Pancreas (tissue), 10 donors: ENCODE measurements around the gene FOXO1. TPM values are rescaled to one million over a fixed set of nuclear protein-coding genes. Genes with fewer than 3 reads are reported as not detected.
A peak's percentile ranks its signal among the peaks of the same experiment; 100 is the strongest.

Experiments
- ATAC-seq, 4 donors: fragments of 200-7000 bp; cut with Tn5 transposase; one replicate each; pipeline versions ENCODE4 v1.8.0 to v1.9.1; 2020; ENCODE audit warnings: mild to moderate bottlenecking in 4 of 4, moderate library complexity in 4 of 4
- DNase-seq, 6 donors: peaks; one replicate each; pipeline ENCODE4 v3.0.0-alpha.2; 2020
- FAIRE-seq: peaks from 2 replicates; lab custom pipeline; 2012; peaks lifted over from hg19 to GRCh38; lab: Jason Lieb, UNC
- H3K27ac ChIP-seq, 4 donors: fragments of 200-600 bp; sonication (generic); 1 replicate in 3 of 4; 2 replicates in 1 of 4; pipeline versions ENCODE4 v1.5.0 to v1.8.0; 2020
- H3K27me3 ChIP-seq, 4 donors: fragments of 200-600 bp; one replicate each; pipeline ENCODE4 v1.8.0; 2021
- H3K36me3 ChIP-seq, 3 donors: fragments of 200-600 bp; sonication (generic) in 1 of 3; one replicate each; pipeline versions ENCODE4 v1.5.0 to v1.8.0; 2020 to 2021
- H3K4me1 ChIP-seq, 3 donors: fragments of 200-600 bp; one replicate each; pipeline ENCODE4 v1.8.0; 2021
- H3K4me3 ChIP-seq, 4 donors: fragments of 200-600 bp; sonication (generic) in 2 of 4; one replicate each; pipeline versions ENCODE4 v1.5.0 to v1.8.0; 2020 to 2021
- H3K9me3 ChIP-seq, 4 donors: fragments of 200-600 bp; one replicate each; pipeline ENCODE4 v1.8.0; 2021
- CTCF ChIP-seq, 4 donors: fragments of 200-600 bp; sonication (generic) in 3 of 4; IDR thresholded peaks; one replicate each; pipeline versions ENCODE4 v1.5.0 to v1.8.0; 2021; ENCODE audit warnings: antibody characterized with exemption in 4 of 4
- WGBS, 2 donors: extraction: QIAGEN DNeasy Blood & Tissue Kit; methylation state at CpG; one replicate each; pipeline ENCODE4 v1.1.7; 2013; 5-methylcytosine and 5-hydroxymethylcytosine counted together
- intact Hi-C, 3 donors: fragments of 100-400 bp; cut with DNase I; formaldehyde crosslinking; loops; one replicate each; pipeline versions ENCODE4 v1.11.1 to v1.14.2; 2022
- polyA plus RNA-seq, 2 donors: library from polyadenylated mRNA; stranded (reverse); fragments of 200-250 nt; gene quantifications; one replicate each; pipeline ENCODE4 v1.2.3, GENCODE V29; 2013
- total RNA-seq, 6 donors: library from RNA; stranded (reverse); fragmentation: NEBNext Ultra II Directional in 4 of 6; extraction: Animal tissue kit (Norgen Biotek cat#: 25700) in 4 of 6; gene quantifications; one replicate each; pipeline versions ENCODE4 v1.2.1 to v1.2.4, GENCODE V29; 2021 to 2023
- donor health status: healthy with polysubstance abuse.
- donor health status: DM: no; HTN: no; CAD: no; lungs with moderate emphysema.
- donor health status: DM: no; HTN: no; CAD: no.
- donor health status: control.
- donor health status: control.
- donor health status: Bipolar disorder and iron deficiency.
- donor health status: DM: yes; HTN: yes; CAD: no.
- donor health status: DM: no; HTN: no; CAD: no.
- donor health status: DM: no; HTN: no; CAD: no.
- donor health status: DM: yes; HTN: yes; CAD: no.

The FOXO1 gene
- total and polyA plus RNA-seq, 8 donors: 3.8 to 21.9 (median 15.0) TPM

- H3K27ac ChIP-seq: peak overlapping the region in 1 of 4 donors; percentile 20
- ATAC-seq (peak in 2 of 4 donors; percentile 11 to 38), DNase-seq (no peak), FAIRE-seq (no peak)
- H3K36me3 ChIP-seq: no peaks in the 10 kb centered on the region
- no peak overlapping the region for H3K4me3 ChIP-seq
- no peak for TF ChIP-seq CTCF (IDR thresholded peaks at IDR 0.05)
- H3K4me1 ChIP-seq: peaks cover 4 to 31% (median 26%) of the 10 kb centered on the region in 3 donors
- 48 to 66% methylated on average over 3 of the region's 3 CpGs for WGBS, 2 donors
- H3K27me3 ChIP-seq: no peaks in the 10 kb centered on the region
- intact Hi-C loops: loop anchor here in 1 of 3 donors (10.0 kb wide), 1 partner anchor 86 kb away; no protein-coding TSS in a partner anchor
- H3K9me3 ChIP-seq: no peaks in the 10 kb centered on the region
Observed at GRCh38 chr13:40569024-40569350, 97.5 kb downstream of the FOXO1 start.

GRCh38 chr13:40568246-40569023 is 98.0 kb downstream of the FOXO1 start:
- WGBS, 2 donors: 29 to 32% methylated on average over 10 of the region's 10 CpGs
- Histone ChIP-seq H3K27me3 (no peaks in the 10 kb centered on the region), H3K9me3 (no peaks in the 10 kb centered on the region), H3K27ac (peak overlapping the region in 1 of 4 donors; percentile 8), H3K4me1 (peaks cover 4 to 37% (median 32%) of the 10 kb centered on the region in 3 donors), H3K4me3 (no peak overlapping the region), H3K36me3 (no peaks in the 10 kb centered on the region)
- intact Hi-C loops: loop anchor here in 1 of 3 donors (10.0 kb wide), 1 partner anchor 86 kb away; no protein-coding TSS in a partner anchor
- no peak for FAIRE-seq
- TF ChIP-seq CTCF (IDR thresholded peaks at IDR 0.05): no peak
- ATAC-seq: peak in 3 of 4 donors; percentile 7 to 23 (median 17)
- no peak for DNase-seq

- Histone ChIP-seq H3K27me3 (no peaks in the 10 kb centered on the region), H3K4me3 (no peak overlapping the region), H3K9me3 (no peaks in the 10 kb centered on the region), H3K27ac (no peak overlapping the region), H3K36me3 (no peaks in the 10 kb centered on the region), H3K4me1 (peaks cover 4 to 43% (median 35%) of the 10 kb centered on the region in 3 donors)
- ATAC-seq: no peak
- 76 to 86% methylated on average over 2 of the region's 2 CpGs for WGBS, 2 donors
- FAIRE-seq: no peak
- no peak for TF ChIP-seq CTCF (IDR thresholded peaks at IDR 0.05)
- no peak for DNase-seq
- intact Hi-C loops: loop anchor here in 1 of 3 donors (10.0 kb wide), 1 partner anchor 88 kb away; no protein-coding TSS in a partner anchor
Observed at GRCh38 chr13:40566811-40567210, 99.6 kb downstream of the FOXO1 start.

GRCh38 chr13:40565282-40566148 is 100.9 kb downstream of the FOXO1 start:
- Histone ChIP-seq H3K27me3 (no peaks in the 10 kb centered on the region), H3K27ac (no peak overlapping the region), H3K4me1 (peaks cover 4 to 43% (median 35%) of the 10 kb centered on the region in 3 donors), H3K4me3 (no peak overlapping the region), H3K36me3 (no peaks in the 10 kb centered on the region), H3K9me3 (no peaks in the 10 kb centered on the region)
- DNase-seq: no peak
- intact Hi-C loops: loop anchor here in 1 of 3 donors (10.0 kb wide), 1 partner anchor 89 kb away; no protein-coding TSS in a partner anchor
- 80 to 90% methylated on average over 5 of the region's 5 CpGs for WGBS, 2 donors
- no peak for ATAC-seq
- TF ChIP-seq CTCF (IDR thresholded peaks at IDR 0.05): no peak
- FAIRE-seq: no peak
